ENCODE measurements around the gene FLYWCH1. TPM values are rescaled to one million over a fixed set of nuclear protein-coding genes. Genes with fewer than 3 reads are reported as not detected.

Gene FLYWCH1
- total RNA-seq, 4 donors from 2014 or later: 33.8 to 61.6 (median 46.8) TPM

DNA sequence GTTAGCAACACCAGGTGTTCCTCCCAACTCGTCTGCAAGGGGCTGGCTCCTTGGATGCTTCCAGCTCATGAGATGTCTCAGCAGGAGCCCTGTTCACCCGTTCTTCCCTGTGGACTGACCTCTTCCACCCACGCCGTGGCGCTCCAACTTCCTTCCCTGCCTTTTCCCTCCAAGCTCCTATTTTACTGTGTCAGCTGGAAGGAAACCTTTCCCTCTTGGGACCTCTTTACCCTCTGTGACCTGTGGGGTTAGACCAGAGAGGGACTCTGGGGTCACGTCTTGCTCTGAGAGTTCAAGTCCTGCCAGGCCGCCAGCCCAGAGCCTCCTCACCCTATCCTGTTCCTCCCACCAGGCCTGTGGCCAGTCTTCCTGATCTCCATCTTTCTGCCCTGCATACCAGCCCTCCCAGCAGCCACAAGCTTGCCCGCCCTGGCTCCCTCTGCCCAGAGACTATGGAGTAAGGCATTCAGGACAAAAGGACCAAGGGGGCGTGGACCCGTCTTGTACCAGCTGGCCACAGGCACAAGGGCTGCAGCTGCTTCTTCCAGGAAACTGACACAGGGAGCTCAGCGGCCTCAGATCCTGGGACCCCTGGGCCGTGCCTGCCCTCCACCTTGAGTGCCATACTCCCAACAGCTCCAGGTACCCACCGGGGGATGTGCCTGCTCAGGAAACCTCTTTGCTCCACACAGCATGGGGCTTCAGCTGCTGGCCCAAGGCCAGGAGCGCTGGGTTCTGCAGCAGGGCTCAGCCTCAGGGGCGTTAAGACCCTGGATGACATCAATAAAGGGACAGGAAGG lies 60.5 kb downstream of the FLYWCH1 start:
- WGBS: 77% methylated on average over 11 of the region's 15 CpGs
- Histone ChIP-seq H3K36me3 (no peaks in the 10 kb centered on the region), H3K27me3 (peaks cover 7 to 41% (median 11%) of the 10 kb centered on the region in 4 donors), H3K4me3 (no peak overlapping the region), H3K27ac (replicated peaks in 1 of 4) (no peak overlapping the region), H3K4me1 (peaks cover 23 to 33% (median 33%) of the 10 kb centered on the region in 4 donors), H3K9me3 (no peaks in the 10 kb centered on the region)
- intact Hi-C loops (cut with DNase I): no loop called here
- TF ChIP-seq, protein P1, sequence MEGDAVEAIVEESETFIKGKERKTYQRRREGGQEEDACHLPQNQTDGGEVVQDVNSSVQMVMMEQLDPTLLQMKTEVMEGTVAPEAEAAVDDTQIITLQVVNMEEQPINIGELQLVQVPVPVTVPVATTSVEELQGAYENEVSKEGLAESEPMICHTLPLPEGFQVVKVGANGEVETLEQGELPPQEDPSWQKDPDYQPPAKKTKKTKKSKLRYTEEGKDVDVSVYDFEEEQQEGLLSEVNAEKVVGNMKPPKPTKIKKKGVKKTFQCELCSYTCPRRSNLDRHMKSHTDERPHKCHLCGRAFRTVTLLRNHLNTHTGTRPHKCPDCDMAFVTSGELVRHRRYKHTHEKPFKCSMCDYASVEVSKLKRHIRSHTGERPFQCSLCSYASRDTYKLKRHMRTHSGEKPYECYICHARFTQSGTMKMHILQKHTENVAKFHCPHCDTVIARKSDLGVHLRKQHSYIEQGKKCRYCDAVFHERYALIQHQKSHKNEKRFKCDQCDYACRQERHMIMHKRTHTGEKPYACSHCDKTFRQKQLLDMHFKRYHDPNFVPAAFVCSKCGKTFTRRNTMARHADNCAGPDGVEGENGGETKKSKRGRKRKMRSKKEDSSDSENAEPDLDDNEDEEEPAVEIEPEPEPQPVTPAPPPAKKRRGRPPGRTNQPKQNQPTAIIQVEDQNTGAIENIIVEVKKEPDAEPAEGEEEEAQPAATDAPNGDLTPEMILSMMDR (IDR thresholded peaks at IDR 0.05): no peak
- no peak for TF ChIP-seq POLR2AphosphoS5 (IDR thresholded peaks at IDR 0.05)
- TF ChIP-seq EP300 (IDR thresholded peaks at IDR 0.05): no peak
- no peak for TF ChIP-seq POLR2A (IDR thresholded peaks at IDR 0.05; ENCODE audit: low read depth)
- DNase-seq (ENCODE audit: extremely low spot score): no peak

DNA sequence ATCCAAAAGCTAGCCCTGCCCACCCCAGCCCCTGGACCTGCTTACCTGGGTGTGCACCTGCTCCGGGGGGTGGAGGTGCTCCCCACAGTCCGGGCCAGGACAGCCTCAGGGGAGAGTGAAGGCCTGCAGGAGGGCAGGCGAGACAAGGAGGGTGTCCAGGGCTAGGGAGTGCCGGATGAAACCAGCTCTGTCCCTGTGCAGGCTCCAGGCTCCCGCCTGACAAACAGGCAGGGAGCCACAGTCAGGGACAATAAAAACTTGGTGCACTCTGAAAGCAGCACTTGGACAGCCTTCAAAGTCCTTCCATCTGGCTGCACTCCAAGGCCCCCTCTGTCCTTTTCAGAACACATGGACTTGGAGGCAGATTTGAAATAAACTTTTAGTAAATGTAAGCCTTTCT lies 61.4 kb downstream of the FLYWCH1 start:
- intact Hi-C loops (cut with DNase I): no loop called here
- Histone ChIP-seq H3K36me3 (no peaks in the 10 kb centered on the region), H3K27me3 (peaks cover 0 to 41% (median 2%) of the 10 kb centered on the region in 4 donors), H3K4me1 (peaks cover 18 to 24% (median 24%) of the 10 kb centered on the region in 4 donors), H3K9me3 (no peaks in the 10 kb centered on the region), H3K4me3 (no peak overlapping the region), H3K27ac (replicated peaks in 1 of 4) (no peak overlapping the region)
- 81% methylated on average over 3 of the region's 5 CpGs for WGBS
- TF ChIP-seq POLR2AphosphoS5 (IDR thresholded peaks at IDR 0.05) (no peak), POLR2A (IDR thresholded peaks at IDR 0.05; ENCODE audit: low read depth) (no peak), EP300 (IDR thresholded peaks at IDR 0.05) (no peak)
- TF ChIP-seq, protein P1 (IDR thresholded peaks at IDR 0.05): no peak
- DNase-seq (ENCODE audit: extremely low spot score): no peak

DNA sequence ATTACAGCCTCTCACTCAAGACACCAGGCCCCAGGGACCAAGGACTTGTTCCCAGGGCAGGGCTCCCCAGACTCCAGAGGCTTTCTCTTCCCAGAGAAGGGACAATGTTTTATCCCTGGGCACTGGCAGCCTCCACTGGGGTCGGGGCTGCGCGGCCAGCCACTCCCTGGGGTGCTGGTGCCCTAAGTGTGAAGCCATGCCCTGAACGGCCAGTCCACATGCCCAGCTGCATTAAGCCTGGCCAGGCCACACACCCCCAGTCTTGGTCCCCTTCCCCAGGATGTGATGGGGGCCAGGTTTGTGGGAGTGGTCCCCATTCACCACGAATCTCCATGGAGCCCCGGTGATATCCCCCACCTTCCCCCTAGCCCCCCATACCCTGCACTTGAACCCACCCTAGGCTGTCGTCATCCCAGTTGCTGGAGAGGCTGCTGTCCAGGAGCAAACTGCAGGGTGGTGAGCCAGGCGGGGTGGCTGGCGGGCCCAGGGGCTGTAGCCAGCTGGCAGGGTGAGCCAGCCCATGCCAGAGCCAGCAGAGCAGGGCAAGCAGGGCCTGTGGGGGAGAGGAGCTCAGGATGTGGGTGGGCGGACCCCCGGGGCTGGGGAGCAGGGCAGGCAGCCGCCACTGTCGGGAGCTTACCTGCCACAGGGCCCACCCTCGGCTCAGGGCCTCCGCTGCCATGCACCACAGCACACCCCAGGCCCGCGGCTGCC lies 62.0 kb downstream of the FLYWCH1 start:
- no peaks in the 10 kb centered on the region for H3K9me3 ChIP-seq
- H3K36me3 ChIP-seq: no peaks in the 10 kb centered on the region
- TF ChIP-seq, protein P1 (IDR thresholded peaks at IDR 0.05): no peak
- TF ChIP-seq POLR2AphosphoS5 (IDR thresholded peaks at IDR 0.05): no peak
- TF ChIP-seq POLR2A (IDR thresholded peaks at IDR 0.05; ENCODE audit: low read depth): no peak
- no peak for TF ChIP-seq EP300 (IDR thresholded peaks at IDR 0.05)
- intact Hi-C loops (cut with DNase I): no loop called here
- peaks cover 0 to 40% (median 0%) of the 10 kb centered on the region in 4 donors for H3K27me3 ChIP-seq
- WGBS: 83% methylated on average over 7 of the region's 17 CpGs
- H3K4me3 ChIP-seq: no peak overlapping the region
- no peak overlapping the region for H3K27ac ChIP-seq (replicated peaks in 1 of 4)
- no peak for DNase-seq (ENCODE audit: extremely low spot score)
- H3K4me1 ChIP-seq: peaks cover 11 to 18% (median 17%) of the 10 kb centered on the region in 4 donors

DNA sequence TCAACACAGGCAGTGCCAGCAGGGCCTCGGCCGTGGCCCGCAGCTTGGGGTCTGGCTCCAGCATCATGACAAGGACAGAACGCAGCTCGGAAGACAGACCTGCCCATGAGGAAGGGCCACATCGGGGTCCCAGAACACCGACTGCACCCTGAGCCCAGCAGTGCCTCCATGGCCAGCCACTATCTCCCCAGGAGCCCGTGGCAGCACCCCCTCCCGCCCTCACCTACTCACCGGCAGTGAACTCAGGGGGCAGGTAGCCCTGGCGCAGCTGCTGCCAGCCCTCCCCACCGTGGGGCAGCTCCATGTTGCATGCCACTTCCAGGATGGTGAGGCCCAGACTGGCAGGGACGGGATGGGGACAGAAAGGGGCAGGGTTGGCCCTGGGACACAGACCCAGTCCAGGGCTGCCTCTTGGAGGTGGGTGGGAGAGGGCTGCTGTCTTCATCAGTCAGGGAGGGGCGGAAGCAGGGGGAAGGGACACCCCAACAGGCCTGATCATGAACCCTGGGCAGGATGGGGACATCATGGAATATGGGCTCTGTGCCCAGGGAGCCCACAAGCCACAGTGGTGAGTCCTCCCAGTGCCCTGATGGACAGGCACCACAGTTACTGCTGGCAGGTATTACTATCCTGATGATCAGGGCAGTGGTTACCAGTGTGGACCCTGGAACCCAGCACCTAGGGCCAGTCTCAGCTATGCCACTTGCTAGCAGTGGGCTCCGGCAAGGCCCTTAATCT lies 62.8 kb downstream of the FLYWCH1 start:
- DNase-seq (ENCODE audit: extremely low spot score): no peak
- H3K4me1 ChIP-seq: peaks cover 10 to 14% (median 13%) of the 10 kb centered on the region in 4 donors
- H3K27ac ChIP-seq (replicated peaks in 1 of 4): no peak overlapping the region
- 90% methylated on average over 10 of the region's 15 CpGs for WGBS
- H3K4me3 ChIP-seq: no peak overlapping the region
- H3K36me3 ChIP-seq: no peaks in the 10 kb centered on the region
- TF ChIP-seq, protein P1 (IDR thresholded peaks at IDR 0.05): no peak
- no peak for TF ChIP-seq POLR2A (IDR thresholded peaks at IDR 0.05; ENCODE audit: low read depth)
- no peak for TF ChIP-seq POLR2AphosphoS5 (IDR thresholded peaks at IDR 0.05)
- no peak for TF ChIP-seq EP300 (IDR thresholded peaks at IDR 0.05)
- H3K27me3 ChIP-seq: peaks cover 0 to 46% (median 2%) of the 10 kb centered on the region in 4 donors
- H3K9me3 ChIP-seq: no peaks in the 10 kb centered on the region
- intact Hi-C loops (cut with DNase I): no loop called here
